GM12891 (cell line): ENCODE data around the gene SHISA5.

Experiments used
- PAX5 ChIP-seq: IDR thresholded peaks from 2 replicates; pipeline ENCODE4 v1.6.1; 2011; ENCODE audit warnings: low read length, moderate library complexity, mild to moderate bottlenecking; ENCODE audit not compliant: insufficient read depth, severe bottlenecking
- POLR2A ChIP-seq: IDR thresholded peaks from 2 replicates; pipeline ENCODE4 v1.6.1; 2011; ENCODE audit warnings: low read depth, low read length, control low read depth
- POLR2AphosphoS5 ChIP-seq: IDR thresholded peaks from 2 replicates; pipeline ENCODE4 v1.6.1; 2011; ENCODE audit warnings: low read depth, low read length, control low read depth
- POU2F2 ChIP-seq: IDR thresholded peaks from 2 replicates; pipeline ENCODE4 v1.6.1; 2011; ENCODE audit warnings: low read depth, mild to moderate bottlenecking, control low read depth, low read length, moderate library complexity

DNA sequence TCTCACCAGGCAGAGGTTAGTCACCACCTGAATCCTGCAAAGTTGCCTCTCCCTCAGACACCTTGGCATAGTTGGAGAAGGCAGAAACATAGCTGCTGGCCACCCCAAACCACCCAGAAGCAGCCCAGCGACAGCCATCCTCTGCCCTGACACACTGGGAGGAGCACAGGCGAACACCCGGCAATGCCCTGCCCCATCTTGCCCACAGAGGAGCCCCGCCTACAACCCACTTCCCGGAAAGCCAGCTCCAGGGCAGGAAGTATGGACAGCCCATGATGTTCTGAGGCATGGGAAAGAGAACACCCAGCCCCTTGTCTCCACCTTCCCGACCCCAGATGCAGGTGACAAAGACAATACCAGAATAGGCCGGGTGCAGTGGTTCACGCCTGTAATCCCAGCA lies 12.6 kb upstream of the SHISA5 start:
- TF ChIP-seq POLR2A (no peak), POLR2AphosphoS5 (no peak), POU2F2 (no peak), PAX5 (no peak)
